WTC11 (cell line): ENCODE measurements around the gene NUP93. TPM values are rescaled to one million over a fixed set of nuclear protein-coding genes. Genes with fewer than 3 reads are reported as not detected.

ENCODE experiments used
- ATAC-seq: fragments of 200-7000 bp; cut with Tn5 transposase; 2 replicates; pipeline ENCODE4 v1.10.0; 2021; ENCODE audit warnings: mild to moderate bottlenecking, moderate library complexity
- CTCF ChIA-PET: fragments of 300-600 bp; sonication (Branson Sonifier 250); formaldehyde crosslinking; loops from one replicate; lab custom pipeline; 2021; ENCODE audit warnings: antibody characterized with exemption; lab: Charles Lee
- POLR2A ChIA-PET: fragments of 350-600 bp; sonication (Branson Sonifier 250); formaldehyde crosslinking; loops from one replicate; lab custom pipeline; 2021; ENCODE audit warnings: antibody characterized with exemption; lab: Charles Lee
- DNase-seq: peaks from one replicate; pipeline ENCODE4 v3.0.0; 2021; ENCODE audit warnings: low spot score
- H3K27ac Mint-ChIP-seq: 2 replicates; pipeline ENCODE4 v1.8.0; 2021; ENCODE audit warnings: mixed read lengths
- H3K27me3 Mint-ChIP-seq: 2 replicates; pipeline ENCODE4 v1.8.0; 2021; ENCODE audit warnings: low read depth, mild to moderate bottlenecking, moderate library complexity, mixed read lengths
- H3K36me3 Mint-ChIP-seq: 2 replicates; pipeline ENCODE4 v1.8.0; 2021; ENCODE audit warnings: mixed read lengths
- H3K4me1 Mint-ChIP-seq: 2 replicates; pipeline ENCODE4 v1.8.0; 2022; ENCODE audit warnings: mixed read lengths
- H3K4me3 Mint-ChIP-seq: 2 replicates; pipeline ENCODE4 v1.8.0; 2021; ENCODE audit warnings: mild to moderate bottlenecking, moderate library complexity, mixed read lengths
- H3K9me3 Mint-ChIP-seq: 2 replicates; pipeline ENCODE4 v1.8.0; 2021; ENCODE audit warnings: mixed read lengths
- ATF3 ChIP-seq: sonication (generic); formaldehyde crosslinking; conservative IDR thresholded peaks from 2 replicates; pipeline ENCODE4 v1.8.1; 2022; ENCODE audit warnings: mild to moderate bottlenecking, missing genetic modification reagents
- CBFB ChIP-seq: sonication (generic); formaldehyde crosslinking; IDR thresholded peaks from 2 replicates; pipeline ENCODE4 v1.8.1; 2022; ENCODE audit warnings: mild to moderate bottlenecking, low read depth, missing genetic modification reagents
- E2F4 ChIP-seq: sonication (generic); formaldehyde crosslinking; IDR thresholded peaks from 2 replicates; pipeline ENCODE4 v1.8.1; 2022; ENCODE audit warnings: low read depth, mild to moderate bottlenecking, moderate library complexity, missing genetic modification reagents, borderline replicate concordance
- ELF4 ChIP-seq: sonication (generic); formaldehyde crosslinking; IDR thresholded peaks from 2 replicates; pipeline ENCODE4 v1.8.1; 2022; ENCODE audit warnings: low read depth, mild to moderate bottlenecking, moderate library complexity, missing genetic modification reagents
- FOXP4 ChIP-seq: sonication (generic); formaldehyde crosslinking; IDR thresholded peaks from 2 replicates; pipeline ENCODE4 v1.8.0; 2022; ENCODE audit warnings: mild to moderate bottlenecking, missing genetic modification reagents
- IRF2 ChIP-seq: sonication (generic); formaldehyde crosslinking; IDR thresholded peaks from 2 replicates; pipeline ENCODE4 v1.8.0; 2022; ENCODE audit warnings: low read depth, missing genetic modification reagents, borderline replicate concordance
- NFYB ChIP-seq: sonication (generic); formaldehyde crosslinking; conservative IDR thresholded peaks from 2 replicates; pipeline ENCODE4 v1.8.0; 2022; ENCODE audit warnings: low read depth, missing genetic modification reagents
- PREB ChIP-seq: sonication (generic); formaldehyde crosslinking; IDR thresholded peaks from 2 replicates; pipeline ENCODE4 v1.8.1; 2022; ENCODE audit warnings: mild to moderate bottlenecking, missing genetic modification reagents, moderate library complexity, borderline replicate concordance
- SMAD3 ChIP-seq: sonication (generic); formaldehyde crosslinking; IDR thresholded peaks from 2 replicates; pipeline ENCODE4 v1.8.0; 2022; ENCODE audit warnings: missing genetic modification reagents, mild to moderate bottlenecking, borderline replicate concordance
- SMAD4 ChIP-seq: sonication (generic); formaldehyde crosslinking; IDR thresholded peaks from 2 replicates; pipeline ENCODE4 v1.8.0; 2022; ENCODE audit warnings: mild to moderate bottlenecking, missing genetic modification reagents
- STAT6 ChIP-seq: sonication (generic); formaldehyde crosslinking; conservative IDR thresholded peaks from 2 replicates; pipeline ENCODE4 v1.8.1; 2023; ENCODE audit warnings: mild to moderate bottlenecking, low read depth, missing genetic modification reagents, moderate library complexity
- TCF7 ChIP-seq: sonication (generic); formaldehyde crosslinking; IDR thresholded peaks from 2 replicates; pipeline ENCODE4 v1.8.0; 2022; ENCODE audit warnings: mild to moderate bottlenecking, low read depth, missing genetic modification reagents, moderate library complexity
- ZNF121 ChIP-seq: sonication (generic); formaldehyde crosslinking; IDR thresholded peaks from 2 replicates; pipeline ENCODE4 v1.8.0; 2023; ENCODE audit warnings: missing genetic modification reagents
- ZNF219 ChIP-seq: sonication (generic); formaldehyde crosslinking; IDR thresholded peaks from 2 replicates; pipeline ENCODE4 v1.8.0; 2023; ENCODE audit warnings: missing genetic modification reagents, mild to moderate bottlenecking, borderline replicate concordance
- ZSCAN18 ChIP-seq: fragments of 250-450 bp; sonication (Bioruptor Pico); IDR thresholded peaks from 2 replicates; pipeline ENCODE4 v2.1.2; 2022; ENCODE audit warnings: mild to moderate bottlenecking, moderate library complexity
- total RNA-seq: library from RNA; stranded (reverse); gene quantifications from 3 replicates; pipeline ENCODE4 v1.2.3, GENCODE V29; 2021

NUP93 gene
- total RNA-seq, 1 experiment from 2014 or later: 185 TPM

GRCh38 chr16:56894331-56894917 is 164.5 kb downstream of the NUP93 start:
- no peaks in the 10 kb centered on the region for H3K9me3 Mint-ChIP-seq
- no peak for TF ChIP-seq SMAD3 (CRISPR knock-in tag)
- no peaks in the 10 kb centered on the region for H3K4me1 Mint-ChIP-seq
- H3K4me3 Mint-ChIP-seq: no peak overlapping the region
- H3K27ac Mint-ChIP-seq: no peak overlapping the region
- ChIA-PET CTCF (interaction anchor here (0.6 to 2.2 kb wide), 2 partner anchors 25 to 120 kb away, joined by 3 to 8 read pairs; no protein-coding TSS in a partner anchor), POLR2A (interaction anchor here (0.6 to 0.9 kb wide), 2 partner anchors 15 to 72 kb away, joined by 3 to 7 read pairs; no protein-coding TSS in a partner anchor)
- no peak for DNase-seq
- H3K36me3 Mint-ChIP-seq: no peaks in the 10 kb centered on the region
- no peak for ATAC-seq
- no peaks in the 10 kb centered on the region for H3K27me3 Mint-ChIP-seq

- no peaks in the 10 kb centered on the region for H3K4me1 Mint-ChIP-seq
- H3K27ac Mint-ChIP-seq: no peak overlapping the region
- no peaks in the 10 kb centered on the region for H3K36me3 Mint-ChIP-seq
- no peaks in the 10 kb centered on the region for H3K27me3 Mint-ChIP-seq
- no peaks in the 10 kb centered on the region for H3K9me3 Mint-ChIP-seq
- CTCF ChIA-PET: no interaction called here
- POLR2A ChIA-PET: no interaction called here
- TF ChIP-seq ZSCAN18: no peak
- no peak for TF ChIP-seq STAT6
- no peak for TF ChIP-seq PREB (CRISPR knock-in tag)
- no peak for TF ChIP-seq CBFB
- no peak for TF ChIP-seq SMAD4
- no peak for TF ChIP-seq ELF4 (CRISPR knock-in tag)
- TF ChIP-seq E2F4: no peak
- no peak for TF ChIP-seq ZNF121 (CRISPR knock-in tag)
- no peak for TF ChIP-seq NFYB (CRISPR knock-in tag)
- TF ChIP-seq TCF7: no peak
- no peak for TF ChIP-seq IRF2 (CRISPR knock-in tag)
- TF ChIP-seq, all 79 proteins: peak for 0
- ATAC-seq (no peak), DNase-seq (no peak)
- H3K4me3 Mint-ChIP-seq: no peak overlapping the region
These were observed 165.9 kb downstream of the NUP93 start for GRCh38 chr16:56895813-56896212.

- H3K27ac Mint-ChIP-seq: no peak overlapping the region
- POLR2A ChIA-PET: no interaction called here
- CTCF ChIA-PET: no interaction called here
These were observed 166.3 kb downstream of the NUP93 start for GRCh38 chr16:56896244-56896643.

More at GRCh38 chr16:56896244-56896643, 166.3 kb downstream of the NUP93 start:
- H3K27me3 Mint-ChIP-seq: no peaks in the 10 kb centered on the region
- ATAC-seq: no peak
- no peaks in the 10 kb centered on the region for H3K9me3 Mint-ChIP-seq
- no peak for DNase-seq
- H3K4me3 Mint-ChIP-seq: no peak overlapping the region
- no peak for TF ChIP-seq ATF3 (CRISPR knock-in tag)
- no peak for TF ChIP-seq ZNF219 (CRISPR knock-in tag)
- no peak for TF ChIP-seq FOXP4 (CRISPR knock-in tag)
- no peak for TF ChIP-seq SMAD3 (CRISPR knock-in tag)
- no peaks in the 10 kb centered on the region for H3K4me1 Mint-ChIP-seq
- H3K36me3 Mint-ChIP-seq: no peaks in the 10 kb centered on the region
